ENCODE data around the gene ARHGAP32. TPM values are rescaled to one million over a fixed set of nuclear protein-coding genes. Genes with fewer than 3 reads are reported as not detected.

ARHGAP32 gene
- total RNA-seq, 6 donors from 2014 or later: 19.9 to 51.3 (median 29.5) TPM

DNA sequence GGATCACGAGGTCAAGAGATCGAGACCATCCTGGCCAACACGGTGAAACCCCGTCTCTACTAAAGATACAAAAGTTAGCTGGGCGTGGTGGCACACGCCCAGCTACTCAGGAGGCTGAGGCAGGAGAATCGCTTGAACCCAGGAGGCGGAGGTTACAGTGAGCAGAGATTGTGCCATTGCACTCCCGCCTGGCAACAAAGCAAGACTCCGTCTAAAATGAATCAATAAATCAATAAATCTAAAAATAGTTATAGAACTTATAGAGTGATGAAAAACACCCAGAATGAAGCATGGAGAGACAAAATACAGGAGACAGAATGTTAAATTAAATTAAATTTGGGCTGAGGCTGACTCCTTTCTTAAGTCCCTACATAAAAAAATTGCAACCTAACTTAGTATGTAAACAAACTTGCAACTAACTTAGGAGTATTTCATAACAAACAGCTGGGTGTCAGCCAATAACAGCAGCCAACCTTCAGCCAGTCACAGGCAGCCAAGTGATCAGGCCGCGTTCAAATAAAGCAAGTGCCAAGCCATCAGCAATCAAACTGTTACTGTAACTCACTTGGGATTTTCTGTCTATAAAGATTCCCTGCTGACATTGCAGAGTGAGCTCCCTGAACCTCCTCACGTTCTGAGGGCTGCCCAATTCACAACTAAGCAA, 242.2 kb downstream of the ARHGAP32 start:
- no peaks in the 10 kb centered on the region for H3K27me3 ChIP-seq
- H3K9me3 ChIP-seq: no peaks in the 10 kb centered on the region
- H3K27ac ChIP-seq: no peak overlapping the region
- H3K4me3 ChIP-seq: no peak overlapping the region
- TF ChIP-seq, protein P1, sequence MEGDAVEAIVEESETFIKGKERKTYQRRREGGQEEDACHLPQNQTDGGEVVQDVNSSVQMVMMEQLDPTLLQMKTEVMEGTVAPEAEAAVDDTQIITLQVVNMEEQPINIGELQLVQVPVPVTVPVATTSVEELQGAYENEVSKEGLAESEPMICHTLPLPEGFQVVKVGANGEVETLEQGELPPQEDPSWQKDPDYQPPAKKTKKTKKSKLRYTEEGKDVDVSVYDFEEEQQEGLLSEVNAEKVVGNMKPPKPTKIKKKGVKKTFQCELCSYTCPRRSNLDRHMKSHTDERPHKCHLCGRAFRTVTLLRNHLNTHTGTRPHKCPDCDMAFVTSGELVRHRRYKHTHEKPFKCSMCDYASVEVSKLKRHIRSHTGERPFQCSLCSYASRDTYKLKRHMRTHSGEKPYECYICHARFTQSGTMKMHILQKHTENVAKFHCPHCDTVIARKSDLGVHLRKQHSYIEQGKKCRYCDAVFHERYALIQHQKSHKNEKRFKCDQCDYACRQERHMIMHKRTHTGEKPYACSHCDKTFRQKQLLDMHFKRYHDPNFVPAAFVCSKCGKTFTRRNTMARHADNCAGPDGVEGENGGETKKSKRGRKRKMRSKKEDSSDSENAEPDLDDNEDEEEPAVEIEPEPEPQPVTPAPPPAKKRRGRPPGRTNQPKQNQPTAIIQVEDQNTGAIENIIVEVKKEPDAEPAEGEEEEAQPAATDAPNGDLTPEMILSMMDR (IDR thresholded peaks at IDR 0.05): no peak
- TF ChIP-seq POLR2A (IDR thresholded peaks at IDR 0.05) (no peak), EP300 (IDR thresholded peaks at IDR 0.05) (no peak), POLR2AphosphoS5 (IDR thresholded peaks at IDR 0.05) (no peak)
- 72 to 85% methylated on average over 13 of the region's 13 CpGs for WGBS, 2 donors
- no peaks in the 10 kb centered on the region for H3K4me1 ChIP-seq
- DNase-seq: no peak
- no peaks in the 10 kb centered on the region for H3K36me3 ChIP-seq
- ATAC-seq (ENCODE audit: low FRiP score in 2 of 2): no peak

DNA sequence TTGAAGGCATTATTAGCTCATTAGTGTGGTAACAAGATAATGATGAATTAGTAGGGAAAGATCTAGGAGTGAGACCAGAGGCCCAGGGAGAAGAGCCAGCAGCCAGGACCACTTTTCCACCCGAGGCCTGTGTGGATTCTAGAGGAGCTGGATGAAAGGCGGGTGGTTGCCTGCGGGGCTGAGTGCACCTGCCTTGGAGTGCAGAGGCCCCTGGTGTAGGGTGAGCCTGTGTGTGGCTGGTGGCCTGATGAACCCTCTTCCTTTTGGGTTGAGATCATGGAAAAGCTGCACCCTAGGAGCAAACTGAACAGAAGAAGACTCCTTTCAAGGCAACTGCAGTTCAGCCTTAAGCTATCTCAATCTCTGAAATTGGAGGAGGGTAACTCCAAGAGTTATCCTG, 243.5 kb downstream of the ARHGAP32 start:
- H3K4me1 ChIP-seq: no peaks in the 10 kb centered on the region
- no peaks in the 10 kb centered on the region for H3K27me3 ChIP-seq
- WGBS, 2 donors: 56 to 60% methylated on average over 3 of the region's 3 CpGs
- H3K9me3 ChIP-seq: no peaks in the 10 kb centered on the region
- ATAC-seq (ENCODE audit: low FRiP score in 2 of 2): peak in 1 of 2 donors; percentile 56
- no peak overlapping the region for H3K4me3 ChIP-seq
- H3K36me3 ChIP-seq: no peaks in the 10 kb centered on the region
- H3K27ac ChIP-seq: no peak overlapping the region
- no peak for DNase-seq
- no peak for TF ChIP-seq POLR2AphosphoS5 (IDR thresholded peaks at IDR 0.05)
- TF ChIP-seq POLR2A (IDR thresholded peaks at IDR 0.05): no peak
- TF ChIP-seq, protein P1 (IDR thresholded peaks at IDR 0.05): no peak
- no peak for TF ChIP-seq EP300 (IDR thresholded peaks at IDR 0.05)

DNA sequence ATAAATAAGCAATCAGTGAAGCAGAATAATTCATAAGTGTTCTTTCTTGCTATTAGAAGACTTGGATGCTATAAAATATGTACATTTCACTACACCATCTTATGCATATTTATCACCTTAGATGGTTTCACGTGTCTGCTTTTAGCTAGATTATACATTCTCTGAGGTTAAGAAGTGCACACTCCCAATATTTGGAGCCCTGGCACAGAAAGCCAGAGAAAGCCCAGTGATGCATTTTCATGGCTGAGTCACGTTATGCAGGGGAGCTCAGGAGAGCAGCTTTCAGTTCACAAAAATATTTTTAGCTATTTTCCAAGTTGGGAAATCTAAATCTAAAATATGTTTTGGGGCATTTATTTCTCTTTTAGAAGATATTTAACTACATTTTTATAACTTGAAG, 244.4 kb downstream of the ARHGAP32 start:
- no peaks in the 10 kb centered on the region for H3K9me3 ChIP-seq
- H3K4me1 ChIP-seq: no peaks in the 10 kb centered on the region
- TF ChIP-seq POLR2AphosphoS5 (IDR thresholded peaks at IDR 0.05) (no peak), EP300 (IDR thresholded peaks at IDR 0.05) (no peak), POLR2A (IDR thresholded peaks at IDR 0.05) (no peak)
- TF ChIP-seq, protein P1 (IDR thresholded peaks at IDR 0.05): no peak
- no peak overlapping the region for H3K27ac ChIP-seq
- 87 to 92% methylated on average over 2 of the region's 2 CpGs for WGBS, 2 donors
- no peaks in the 10 kb centered on the region for H3K36me3 ChIP-seq
- DNase-seq (no peak), ATAC-seq (ENCODE audit: low FRiP score in 2 of 2) (no peak)
- H3K4me3 ChIP-seq: no peak overlapping the region
- H3K27me3 ChIP-seq: no peaks in the 10 kb centered on the region

DNA sequence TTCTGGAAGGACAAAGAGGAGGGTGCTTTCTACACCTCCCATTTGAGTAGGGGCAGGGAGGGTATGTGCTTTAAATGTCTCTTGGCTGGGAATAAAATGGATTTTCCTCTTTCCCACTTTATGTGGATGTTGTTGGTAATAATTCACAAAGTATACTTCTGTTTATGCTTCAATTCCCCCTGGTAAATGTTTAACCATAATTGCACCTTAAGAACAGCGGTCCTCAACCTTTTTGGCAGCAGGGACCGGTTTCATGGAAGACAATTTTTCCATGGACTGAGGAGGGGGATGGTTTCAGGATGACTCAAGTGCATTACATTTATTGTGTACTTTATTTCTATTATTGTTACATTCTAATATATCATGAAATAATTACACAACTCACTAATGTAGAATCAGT, 245.5 kb downstream of the ARHGAP32 start:
- Histone ChIP-seq H3K4me3 (no peak overlapping the region), H3K27me3 (no peaks in the 10 kb centered on the region), H3K4me1 (no peaks in the 10 kb centered on the region), H3K27ac (no peak overlapping the region), H3K36me3 (no peaks in the 10 kb centered on the region), H3K9me3 (no peaks in the 10 kb centered on the region)
- ATAC-seq (ENCODE audit: low FRiP score in 2 of 2) (no peak), DNase-seq (no peak)
- no peak for TF ChIP-seq POLR2A (IDR thresholded peaks at IDR 0.05)
- TF ChIP-seq EP300 (IDR thresholded peaks at IDR 0.05): no peak
- no peak for TF ChIP-seq POLR2AphosphoS5 (IDR thresholded peaks at IDR 0.05)
- TF ChIP-seq, protein P1 (IDR thresholded peaks at IDR 0.05): no peak
- WGBS, 2 donors: 76 to 86% methylated on average over 2 of the region's 2 CpGs

DNA sequence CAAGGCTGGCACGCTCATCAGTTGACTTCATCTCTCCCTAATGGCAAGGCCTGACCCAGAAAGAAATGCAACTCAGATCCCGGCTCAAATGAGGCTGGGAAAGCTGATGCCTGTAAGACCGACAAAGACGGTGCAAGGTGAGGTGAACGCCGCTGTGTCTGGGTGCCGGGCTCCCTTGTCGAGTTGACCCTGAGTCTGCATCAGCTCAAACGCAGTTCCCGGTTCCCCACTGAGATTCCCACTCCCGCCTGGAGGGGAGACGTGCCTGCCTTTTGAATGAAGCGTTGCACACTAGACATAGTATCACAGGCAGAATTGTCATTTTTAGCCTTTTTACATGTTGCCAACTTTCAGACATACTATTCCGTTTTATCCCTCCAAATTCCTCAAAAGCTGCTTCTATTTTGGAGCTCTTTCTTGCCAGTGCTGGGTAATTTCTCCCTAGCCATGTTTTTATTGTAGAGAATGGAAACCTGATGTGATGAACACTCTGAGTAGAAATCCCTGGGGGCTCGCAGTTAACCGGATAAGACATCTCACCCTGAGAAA, 248.6 kb downstream of the ARHGAP32 start:
- Histone ChIP-seq H3K27ac (no peak overlapping the region), H3K4me1 (no peaks in the 10 kb centered on the region), H3K27me3 (no peaks in the 10 kb centered on the region), H3K36me3 (no peaks in the 10 kb centered on the region), H3K9me3 (no peaks in the 10 kb centered on the region), H3K4me3 (no peak overlapping the region)
- no peak for DNase-seq
- WGBS, 2 donors: 89 to 90% methylated on average over 14 to 16 of the region's 16 CpGs
- TF ChIP-seq POLR2A (IDR thresholded peaks at IDR 0.05): no peak
- no peak for ATAC-seq (ENCODE audit: low FRiP score in 2 of 2)

Data from upper lobe of left lung (tissue), 6 donors.